Inflammatory macrophage treated with lipopolysaccharide for 4 hours (primary cell): ENCODE data around the gene POM121L2.
"Not testable (repeated sequence)": the region's sequence is repeated elsewhere in the genome, so short reads cannot be mapped to it uniquely, and the experiment has no call there.

ENCODE experiments used
- DNase-seq: peaks from one replicate; pipeline ENCODE4 v3.0.0-alpha.2; 2020

Gene POM121L2

DNA sequence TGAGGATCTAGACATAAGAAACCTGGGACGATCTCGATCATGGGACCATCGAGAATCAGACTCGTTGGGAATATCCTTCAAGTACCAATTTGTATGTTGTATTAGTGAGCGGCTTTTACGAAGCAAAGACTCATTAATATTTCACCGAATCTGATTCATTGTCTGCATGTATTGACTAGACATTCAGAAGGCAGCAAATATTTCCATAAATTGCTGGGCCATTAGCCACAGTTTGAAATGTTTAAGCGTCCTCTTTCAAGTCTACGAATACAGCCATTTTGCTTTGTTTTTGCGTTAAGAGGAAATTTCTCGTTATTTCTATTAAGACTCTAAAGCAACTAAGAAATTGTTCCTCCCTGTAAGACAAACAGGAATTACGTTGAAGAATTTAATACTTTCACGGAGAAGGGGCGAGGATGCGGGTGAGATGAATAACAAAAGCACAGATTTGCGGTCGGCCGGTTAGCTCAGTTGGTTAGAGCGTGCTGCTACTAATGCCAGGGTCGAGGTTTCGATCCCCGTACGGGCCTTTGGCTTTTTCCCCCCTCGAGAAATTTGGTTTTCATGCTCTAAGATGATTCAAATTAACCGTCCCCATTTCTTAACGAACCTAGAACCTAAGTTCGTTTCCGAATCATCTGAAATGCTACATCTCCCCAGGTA, 18.5 kb downstream of the POM121L2 start:
- no peak for DNase-seq

DNA sequence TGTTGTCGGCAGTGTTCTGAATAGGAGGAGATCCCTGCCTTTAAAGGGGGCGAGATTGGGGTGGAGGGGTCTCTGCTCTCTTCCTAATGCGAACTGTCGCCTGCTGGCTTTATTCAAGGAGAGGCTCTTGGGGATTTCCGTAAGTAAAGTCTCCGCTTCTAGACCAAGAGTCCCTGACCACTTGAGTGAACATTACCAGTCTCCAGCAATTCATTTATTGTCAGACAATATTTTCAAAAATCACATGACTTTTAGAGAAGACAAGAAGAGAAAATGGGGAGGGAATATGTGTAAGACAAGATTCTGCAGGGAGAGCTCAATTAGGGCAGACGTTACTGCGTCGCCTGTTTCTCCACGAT, 21.2 kb downstream of the POM121L2 start:
- DNase-seq, result no peak

DNA sequence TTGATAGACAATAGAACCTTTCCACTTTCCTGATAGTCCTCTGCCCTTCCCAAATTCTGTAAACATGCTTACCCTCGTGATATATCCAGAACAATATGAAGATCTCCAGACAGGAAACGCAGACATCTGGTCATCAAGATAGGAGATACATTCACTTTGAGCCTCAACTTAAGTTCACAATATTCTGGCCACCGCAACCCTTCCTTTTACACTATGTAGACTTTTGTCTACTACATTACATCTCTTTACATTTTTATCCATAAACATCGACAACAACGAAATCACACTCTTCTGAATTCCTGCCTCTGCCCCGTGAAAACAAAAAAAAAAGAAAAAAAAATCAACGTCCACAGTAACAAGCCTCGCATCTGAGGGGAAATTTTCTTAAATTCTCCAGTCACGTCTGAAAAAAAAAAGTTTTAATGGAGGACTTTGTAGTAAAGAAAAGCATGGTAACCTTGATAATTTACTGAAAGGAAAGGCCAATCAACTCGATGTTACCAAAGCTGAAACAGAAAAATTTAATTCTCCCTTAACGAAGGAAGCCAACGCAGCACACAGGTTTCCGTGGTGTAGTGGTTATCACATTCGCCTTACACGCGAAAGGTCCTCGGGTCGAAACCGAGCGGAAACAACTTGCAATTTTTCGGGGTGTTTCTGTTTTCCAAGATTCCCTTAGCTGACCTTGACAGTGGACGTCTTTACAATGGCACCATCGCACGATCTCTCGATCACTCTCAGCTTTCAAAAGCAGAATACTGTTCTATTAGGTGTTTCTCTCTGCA, 21.8 kb downstream of the POM121L2 start:
- DNase-seq, result no peak

DNA sequence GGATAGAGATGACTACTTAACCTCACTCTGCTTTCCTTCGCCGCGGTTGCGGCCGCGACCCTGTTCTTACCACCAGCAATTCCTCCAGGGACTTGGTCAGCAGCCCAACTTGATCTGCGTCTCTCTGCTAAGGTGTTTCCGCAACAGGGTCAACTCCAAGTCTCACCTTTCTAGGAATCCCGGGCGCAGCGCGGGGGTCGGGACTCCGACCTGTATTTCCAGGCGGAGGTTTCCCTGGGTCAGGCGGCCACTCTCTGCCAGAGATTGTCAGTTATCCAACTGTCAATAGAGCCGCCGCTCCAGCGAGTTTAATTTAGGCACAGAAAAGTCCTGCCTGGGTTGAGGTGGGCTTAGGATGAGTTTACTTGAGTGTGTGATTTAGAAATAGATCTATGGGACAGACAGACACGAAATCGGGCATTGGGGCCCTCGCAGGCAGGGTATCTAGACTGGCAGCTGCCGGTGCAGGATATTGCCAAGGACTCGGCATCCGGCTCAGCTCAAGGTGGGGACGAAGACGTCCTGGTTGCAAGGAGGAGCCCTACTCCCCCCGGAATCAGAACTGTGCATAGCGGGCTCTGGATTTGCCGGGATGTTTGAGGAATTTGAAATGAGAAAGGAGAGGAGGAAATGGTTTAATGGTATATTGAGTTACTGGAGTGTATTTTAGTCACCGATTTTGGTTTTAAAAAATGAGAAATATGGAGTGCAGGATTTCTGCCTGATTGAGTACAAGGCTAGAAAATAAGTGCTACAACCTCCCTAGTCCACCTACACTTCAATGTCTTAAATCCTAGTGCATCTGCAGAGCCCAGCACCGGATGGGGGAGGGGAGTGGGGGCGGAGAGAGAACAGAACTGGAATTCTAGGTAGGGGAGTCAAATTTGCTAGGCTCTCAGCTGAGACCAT, 23.7 kb downstream of the POM121L2 start:
- DNase-seq, result no peak

DNA sequence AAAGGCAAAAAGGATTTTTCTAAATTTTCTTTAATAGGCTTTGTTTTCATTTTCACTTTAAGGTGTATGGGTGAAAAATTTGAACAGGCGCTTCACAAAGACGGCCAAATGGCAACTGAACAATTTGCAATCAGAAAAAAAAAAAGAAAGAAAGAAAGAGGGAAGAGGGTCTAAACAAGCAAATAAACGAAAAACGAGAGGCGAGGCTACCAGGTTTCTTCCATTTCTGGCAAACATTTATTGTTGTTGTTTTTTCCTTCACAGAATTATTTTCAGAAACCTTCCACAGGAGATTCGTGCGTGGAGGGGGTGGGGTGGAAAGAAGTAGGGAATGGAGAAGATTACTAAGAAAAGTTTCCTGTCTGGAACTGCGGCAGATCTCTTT, 24.3 kb downstream of the POM121L2 start:
- DNase-seq, result no peak

DNA sequence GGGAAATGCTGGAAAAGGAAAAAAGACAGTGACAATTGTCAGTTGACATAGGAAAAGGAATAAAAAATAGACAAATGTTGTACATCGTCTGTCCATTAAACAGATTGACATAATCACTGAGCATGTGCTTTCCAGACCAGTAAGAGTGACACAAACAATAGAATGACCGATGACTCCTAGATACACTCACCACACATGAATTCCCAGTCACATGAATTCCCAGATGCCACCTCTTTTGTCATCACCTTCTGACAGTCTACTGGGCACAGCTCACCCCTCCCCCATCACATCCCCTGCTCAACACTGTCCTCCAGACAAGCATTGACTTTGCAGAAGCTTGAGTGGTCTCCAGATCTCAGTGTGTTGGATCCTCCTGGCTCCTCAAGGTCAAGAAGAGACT, 25.9 kb downstream of the POM121L2 start:
- DNase-seq, result no peak

DNA sequence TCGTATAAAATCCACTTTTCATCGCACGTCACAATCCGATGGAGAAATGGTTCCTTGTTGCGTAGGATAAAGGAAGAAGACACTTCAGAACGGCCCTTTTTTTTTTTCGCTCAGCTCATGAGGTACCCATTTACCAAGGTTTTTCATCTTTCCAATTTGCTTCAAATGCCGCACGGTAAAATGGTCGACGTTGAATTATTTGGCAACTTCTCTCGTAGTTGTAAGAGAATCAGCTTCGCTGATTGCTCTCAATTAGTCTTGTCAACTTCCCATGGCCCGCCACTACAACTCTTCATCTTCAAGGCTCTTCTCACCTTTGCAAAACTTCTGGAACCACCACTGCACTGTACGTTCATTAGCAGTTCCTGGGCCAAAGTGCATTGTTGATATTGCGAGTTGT, 28.8 kb downstream of the POM121L2 start:
- DNase-seq, result no peak

DNA sequence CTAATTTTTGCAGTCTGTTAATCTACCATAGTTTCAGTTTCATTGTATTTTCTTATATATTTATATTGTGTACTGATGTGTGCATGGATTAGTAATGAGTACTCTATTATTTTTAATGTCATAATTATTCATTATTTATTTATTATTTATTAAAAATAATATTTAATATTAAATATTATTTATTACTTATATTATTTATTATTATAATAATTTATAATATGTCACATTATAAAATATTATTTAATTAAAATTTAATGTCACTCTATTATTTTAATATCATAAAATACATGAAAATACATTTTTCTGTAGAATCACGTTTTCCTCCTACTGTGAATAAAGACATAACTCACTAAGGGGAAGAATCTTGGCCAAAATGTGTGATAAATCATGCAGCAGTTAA, 30.5 kb downstream of the POM121L2 start:
- no peak for DNase-seq

DNA sequence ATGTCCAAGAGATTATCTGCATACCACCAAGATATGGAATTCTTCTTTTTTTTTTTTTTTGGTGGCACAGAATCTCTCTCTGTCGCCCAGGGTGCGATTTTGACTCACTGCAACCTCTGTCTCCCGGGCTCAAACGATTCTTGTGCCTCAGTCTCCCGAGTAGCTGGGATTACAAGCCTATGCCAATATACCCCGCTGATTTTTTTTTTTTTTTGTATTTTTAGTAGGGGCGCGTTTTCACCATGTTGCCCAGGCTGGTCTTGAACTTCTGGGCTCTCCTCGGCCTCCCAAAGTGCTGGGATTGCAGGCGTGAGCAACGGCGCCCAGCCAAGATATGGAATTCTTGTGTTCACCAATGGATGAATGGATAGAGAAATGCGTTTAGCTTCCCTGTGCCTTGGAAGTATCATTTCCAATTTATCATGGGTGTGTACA, 31.0 kb downstream of the POM121L2 start:
- no peak for DNase-seq

DNA sequence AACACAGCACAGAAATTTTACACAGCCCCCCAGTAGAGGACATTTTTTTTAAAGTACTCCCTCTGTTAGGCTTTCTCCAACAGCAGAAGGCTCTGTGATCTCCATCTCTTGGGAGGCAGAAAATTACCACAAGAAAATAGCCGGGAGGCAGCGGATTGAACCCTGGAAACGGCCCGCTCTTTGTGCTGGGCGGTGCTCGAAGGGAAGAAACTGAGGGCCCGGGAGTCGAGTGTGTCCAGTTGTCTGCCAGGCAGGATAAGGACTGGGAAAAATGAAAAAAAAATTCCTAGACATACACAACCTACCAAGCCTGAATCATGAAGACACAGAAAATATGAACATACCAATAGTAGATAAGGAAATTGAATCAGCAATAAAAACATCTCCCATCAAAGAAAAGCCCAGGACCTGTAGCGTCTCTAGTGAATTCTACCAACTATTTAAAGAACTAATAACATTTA, 31.5 kb downstream of the POM121L2 start:
- no peak for DNase-seq

DNA sequence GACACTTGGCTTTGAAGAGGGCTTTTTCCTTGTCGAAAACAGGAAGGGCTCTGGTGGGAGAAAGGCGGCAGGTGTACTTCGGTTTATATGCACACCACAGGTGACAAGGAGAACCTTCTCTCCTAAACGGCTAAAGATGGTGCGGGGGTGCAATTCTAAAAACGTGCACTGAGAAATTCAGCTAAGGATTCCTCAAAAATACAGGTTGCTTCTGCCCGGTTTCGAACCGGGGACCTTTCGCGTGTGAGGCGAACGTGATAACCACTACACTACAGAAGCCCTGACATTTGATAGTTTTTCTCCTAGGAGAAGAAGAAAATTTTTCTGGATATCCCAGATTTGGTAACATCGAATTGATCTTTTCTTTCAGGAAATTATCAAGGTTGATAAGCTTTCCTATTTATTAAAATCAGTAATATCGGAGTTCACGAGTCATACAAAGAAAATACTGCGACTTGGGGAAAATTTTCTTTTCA, 32.0 kb downstream of the POM121L2 start:
- no peak for DNase-seq

DNA sequence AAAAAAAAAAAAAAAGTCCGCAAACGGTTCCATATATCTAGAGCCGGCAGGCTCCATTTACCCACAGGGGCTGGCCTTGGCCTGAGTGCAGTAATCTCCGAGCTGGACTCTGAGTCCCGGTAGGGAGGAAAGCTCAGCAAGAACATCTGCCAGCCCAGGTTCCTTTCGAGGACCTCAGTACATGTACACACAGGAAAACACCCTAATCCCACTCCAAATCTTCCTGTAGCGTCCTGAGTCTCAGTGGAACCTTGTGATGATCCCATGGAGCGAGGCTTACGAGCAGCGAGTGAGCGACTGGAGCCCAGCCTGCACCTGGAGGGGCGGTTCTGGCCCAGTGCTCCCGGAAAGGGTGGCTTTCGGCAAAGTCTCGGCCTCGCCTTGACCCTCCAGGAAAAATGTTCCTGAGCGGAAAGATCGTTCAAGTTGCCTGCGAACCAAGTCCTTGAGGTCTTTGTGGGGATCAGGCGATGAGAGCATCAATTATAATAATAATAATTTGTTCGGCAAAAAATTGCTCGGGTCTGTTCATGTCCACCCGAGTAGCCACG, 32.5 kb downstream of the POM121L2 start:
- DNase-seq, result no peak

DNA sequence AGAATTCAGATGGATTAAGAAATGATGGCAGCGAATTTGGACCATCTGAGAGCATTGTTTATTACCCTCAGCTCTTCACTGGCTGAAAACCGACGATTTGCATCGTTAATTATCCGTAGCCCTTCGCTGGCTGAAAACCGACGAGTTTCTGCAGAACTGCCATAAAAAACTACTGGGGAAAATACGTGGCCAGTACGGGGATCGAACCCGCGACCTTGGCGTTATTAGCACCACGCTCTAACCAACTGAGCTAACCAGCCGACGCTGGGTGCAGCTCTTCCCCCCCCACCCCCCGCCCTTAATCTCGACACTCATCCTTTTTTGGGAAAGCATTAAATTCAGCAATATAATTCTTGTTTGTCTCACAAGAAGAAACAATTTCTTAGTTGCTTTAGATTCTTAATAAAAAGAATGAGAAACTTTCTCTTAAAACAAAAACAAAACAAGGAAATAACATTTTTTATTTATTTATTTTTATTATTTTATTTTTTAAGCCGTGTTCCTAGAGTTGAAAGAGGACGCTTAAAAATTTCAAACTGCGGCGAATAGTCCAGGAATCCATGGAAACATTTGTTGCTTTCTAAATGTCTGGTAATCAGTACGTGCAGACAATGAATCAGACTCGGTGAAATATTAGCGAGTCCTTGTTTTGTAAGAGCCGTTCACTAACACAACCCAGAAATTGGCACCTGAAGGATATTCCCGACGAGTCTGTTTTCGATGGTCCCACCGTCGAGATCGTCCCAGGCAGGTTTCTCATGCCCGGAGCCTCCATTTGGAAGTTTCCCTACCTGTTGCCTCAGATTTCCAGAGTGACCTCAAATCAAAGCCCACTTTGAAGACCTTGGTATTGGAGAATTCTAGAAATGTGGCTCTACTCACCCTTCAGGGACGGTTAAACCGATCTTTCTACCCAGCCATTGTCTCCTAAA, 36.8 kb downstream of the POM121L2 start:
- no peak for DNase-seq

DNA sequence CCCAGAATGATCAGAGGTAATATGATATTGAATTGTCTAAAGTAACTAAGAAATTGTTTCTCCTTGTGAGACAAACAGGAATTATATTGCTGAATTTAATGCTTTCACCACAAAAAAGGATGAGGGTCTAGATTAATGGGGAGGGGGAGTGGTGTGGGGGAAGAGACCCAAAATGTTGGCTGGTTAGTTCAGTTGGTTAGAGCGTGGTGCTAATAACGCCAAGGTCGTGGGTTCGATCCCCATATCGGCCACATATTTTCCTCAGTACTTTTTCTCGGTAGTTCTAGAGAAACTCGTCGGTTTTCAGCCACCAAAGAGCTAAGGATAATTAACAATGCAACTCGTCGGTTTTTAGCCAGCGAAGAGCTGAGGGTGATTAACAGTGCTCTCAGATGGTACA, 38.3 kb downstream of the POM121L2 start:
- DNase-seq, result no peak

DNA sequence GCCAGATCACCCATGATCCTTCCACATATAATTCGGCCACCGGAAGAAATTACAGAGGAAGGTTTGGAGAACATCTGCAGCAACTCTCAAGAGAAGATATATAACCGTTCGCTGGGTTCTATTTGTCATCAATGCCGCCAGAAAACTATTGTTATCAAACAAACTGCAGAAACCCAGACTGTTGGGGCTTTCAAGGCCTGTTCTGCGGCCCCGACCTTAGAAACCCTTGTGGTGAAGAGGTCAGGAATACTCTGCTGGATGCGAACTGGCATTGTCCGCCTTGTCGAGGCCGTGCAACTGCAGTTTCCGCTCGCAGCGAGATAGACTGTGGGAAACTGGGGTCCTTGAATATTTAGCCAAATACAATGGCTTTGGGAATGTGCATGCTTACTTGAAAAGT, 43.3 kb downstream of the POM121L2 start:
- no peak for DNase-seq

DNA sequence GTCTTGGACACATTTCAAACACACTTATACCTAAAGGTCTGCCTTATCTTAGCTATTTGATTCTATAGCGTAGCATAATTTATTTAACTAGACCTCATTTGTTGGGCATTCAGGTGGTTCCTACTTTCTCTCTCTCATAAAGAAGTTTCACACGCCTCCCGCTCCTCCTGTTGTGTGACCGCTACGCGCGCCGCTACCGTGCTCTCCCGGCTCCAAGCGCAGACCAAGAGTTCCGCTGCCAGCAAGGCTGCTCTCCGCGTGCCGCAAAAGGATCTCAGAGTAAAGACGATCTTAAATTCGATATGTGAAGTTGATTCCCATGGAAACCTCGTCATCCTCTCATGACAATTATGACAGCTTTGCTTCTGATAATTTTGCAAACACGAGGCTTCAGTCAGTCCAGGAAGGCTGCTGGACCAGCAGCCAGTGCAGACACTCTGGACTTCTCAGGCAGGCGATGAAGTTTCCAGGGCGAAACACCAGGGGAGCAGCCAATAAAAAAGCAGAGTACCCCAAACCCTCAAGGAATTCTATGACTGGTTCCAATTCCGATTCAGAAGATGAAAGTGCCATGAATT, 44.1 kb downstream of the POM121L2 start:
- DNase-seq, result no peak

DNA sequence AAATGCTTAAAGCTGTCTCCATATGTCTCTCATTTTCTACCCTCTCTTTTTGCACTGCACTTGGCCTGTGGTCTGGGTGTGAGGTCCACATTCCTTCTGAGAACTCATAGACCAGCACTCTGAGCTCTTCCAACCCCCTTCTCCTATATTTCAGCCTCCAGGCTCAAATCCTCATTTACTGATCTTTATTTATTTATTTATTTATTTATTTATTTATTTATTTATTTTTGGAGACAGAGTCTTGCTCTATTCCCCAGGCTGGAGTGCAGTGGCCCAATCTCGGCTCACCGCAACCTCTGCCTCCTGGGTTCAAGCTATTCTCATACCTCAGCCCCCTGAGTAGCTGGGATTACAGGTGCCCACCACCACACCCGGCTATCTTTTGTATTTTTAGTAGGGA, 45.1 kb downstream of the POM121L2 start:
- not testable (repeated sequence) for DNase-seq

DNA sequence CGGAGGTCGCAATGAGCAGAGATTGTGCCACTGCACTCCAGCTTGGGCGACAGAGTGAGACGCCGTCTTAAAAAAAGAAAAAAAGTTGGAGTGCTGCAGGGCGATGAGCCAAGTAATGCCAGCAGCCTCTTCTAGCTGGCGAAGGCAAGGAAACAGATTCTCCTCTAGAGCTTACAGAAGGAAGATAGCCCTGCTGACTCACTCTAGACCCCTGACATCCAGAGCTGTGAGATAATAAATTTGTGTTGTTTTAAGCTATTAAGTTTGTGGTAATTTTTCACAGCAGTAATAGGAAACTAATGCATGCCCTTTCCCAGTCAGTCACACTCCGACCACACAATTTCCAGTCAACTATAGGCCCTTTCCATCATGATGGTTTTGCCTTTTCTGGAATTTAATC, 48.2 kb downstream of the POM121L2 start:
- no peak for DNase-seq

DNA sequence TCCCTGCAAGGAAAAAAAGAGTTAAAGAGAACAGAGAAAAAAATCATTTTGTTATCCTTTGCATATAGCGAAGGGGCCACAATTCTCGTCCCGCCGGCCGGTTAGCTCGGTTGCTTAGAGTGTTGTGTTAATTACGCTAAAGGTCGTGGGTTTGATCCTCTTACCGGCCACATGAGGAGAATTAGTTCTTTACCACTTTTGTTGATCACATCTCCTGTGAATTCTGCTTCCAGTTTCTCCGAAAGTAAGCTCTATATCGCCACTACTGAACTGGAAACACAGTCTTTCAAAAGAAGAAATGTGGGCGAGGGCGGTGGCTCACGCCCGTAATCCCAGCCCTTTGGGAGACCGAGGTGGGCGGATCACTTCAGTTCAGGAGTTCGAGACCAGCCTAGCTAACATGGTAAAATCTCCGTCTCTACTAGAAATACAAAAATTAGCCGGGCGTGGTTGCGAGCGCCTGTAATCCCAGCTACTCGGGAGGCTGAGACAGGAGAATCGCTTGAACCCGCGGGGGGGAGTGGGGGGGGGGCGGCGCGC, 51.2 kb downstream of the POM121L2 start:
- no peak for DNase-seq

DNA sequence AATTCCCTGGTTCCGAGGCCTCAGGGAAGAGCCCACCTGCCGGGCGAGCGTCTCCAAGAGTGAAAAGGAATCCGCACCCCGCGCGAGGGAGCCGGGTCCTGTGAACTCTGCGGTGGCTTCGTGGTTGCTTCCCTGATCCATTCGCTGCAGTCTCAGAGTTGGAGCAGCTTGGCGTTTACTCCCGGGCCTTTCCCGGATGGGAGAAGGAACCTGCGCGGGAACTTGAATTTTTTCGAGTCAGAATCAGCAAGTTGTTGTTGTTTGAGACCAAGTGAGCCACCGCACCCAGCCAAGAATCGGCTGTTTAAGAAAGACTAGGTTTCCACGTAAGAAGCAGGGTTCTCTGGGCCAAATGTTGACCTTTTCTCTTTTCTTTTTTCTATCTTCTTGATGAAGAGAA, 51.7 kb downstream of the POM121L2 start:
- no peak for DNase-seq
